ENCODE measurements around the gene CHN2. TPM values are rescaled to one million over a fixed set of nuclear protein-coding genes. Genes with fewer than 3 reads are reported as not detected.

The CHN2 gene
- total RNA-seq, 1 experiment from 2014 or later, result 7.7 TPM

DNA sequence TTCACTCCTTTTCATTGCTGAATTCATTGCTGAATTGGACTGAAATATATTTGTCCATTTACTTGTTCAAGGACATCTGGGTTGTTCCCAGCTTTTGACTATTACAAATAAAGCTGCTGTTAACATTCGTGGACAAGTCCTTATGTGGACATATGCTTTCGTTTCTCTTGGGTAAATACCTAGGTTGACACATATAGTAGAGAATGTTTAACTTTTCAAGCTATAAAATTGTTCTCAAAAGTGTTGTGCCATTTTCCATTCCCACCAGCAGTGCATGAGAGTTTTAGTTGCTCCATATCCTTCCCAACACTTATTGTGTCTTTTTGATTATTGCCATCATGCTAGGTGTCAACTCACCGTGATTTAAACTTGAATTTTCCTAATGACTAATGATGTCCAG lies 30.7 kb upstream of the CHN2 start:
- Histone ChIP-seq H3F3A (ENCODE audit: low read length, unreplicated experiment) (no peaks in the 10 kb centered on the region), H3K4me2 (ENCODE audit: low read length) (peak overlapping the region; percentile 31; the same call in 1 of the 2 replicates), H3K4me3 (ENCODE audit: low read length) (no peak overlapping the region), H3K27me3 (ENCODE audit: low read length) (no peaks in the 10 kb centered on the region), H3K4me1 (ENCODE audit: insufficient read depth, low read length) (no peaks in the 10 kb centered on the region), H3K79me2 (ENCODE audit: low read length) (no peaks in the 10 kb centered on the region), H3K36me3 (ENCODE audit: low read depth, low read length) (no peaks in the 10 kb centered on the region), H3K9ac (ENCODE audit: low read length) (no peak overlapping the region), H3K27ac (ENCODE audit: low read length) (no peak overlapping the region), H3K9me3 (ENCODE audit: low read length) (0 out of 2 replicates have a peak, but pooled peaks cover 4% of the 10 kb centered on the region), H2AFZ (ENCODE audit: low read length) (no peak overlapping the region), H3K9me2 (replicated peaks; ENCODE audit: low read length) (no peaks in the 10 kb centered on the region), H4K20me1 (ENCODE audit: low read length) (no peaks in the 10 kb centered on the region)
- TF ChIP-seq EZH2phosphoT487 (IDR thresholded peaks at IDR 0.05; ENCODE audit: borderline replicate concordance, low read length) (no peak), EZH2 (IDR thresholded peaks at IDR 0.05; ENCODE audit: low read length, unreplicated experiment) (no peak)
- TF ChIP-seq, protein P1, sequence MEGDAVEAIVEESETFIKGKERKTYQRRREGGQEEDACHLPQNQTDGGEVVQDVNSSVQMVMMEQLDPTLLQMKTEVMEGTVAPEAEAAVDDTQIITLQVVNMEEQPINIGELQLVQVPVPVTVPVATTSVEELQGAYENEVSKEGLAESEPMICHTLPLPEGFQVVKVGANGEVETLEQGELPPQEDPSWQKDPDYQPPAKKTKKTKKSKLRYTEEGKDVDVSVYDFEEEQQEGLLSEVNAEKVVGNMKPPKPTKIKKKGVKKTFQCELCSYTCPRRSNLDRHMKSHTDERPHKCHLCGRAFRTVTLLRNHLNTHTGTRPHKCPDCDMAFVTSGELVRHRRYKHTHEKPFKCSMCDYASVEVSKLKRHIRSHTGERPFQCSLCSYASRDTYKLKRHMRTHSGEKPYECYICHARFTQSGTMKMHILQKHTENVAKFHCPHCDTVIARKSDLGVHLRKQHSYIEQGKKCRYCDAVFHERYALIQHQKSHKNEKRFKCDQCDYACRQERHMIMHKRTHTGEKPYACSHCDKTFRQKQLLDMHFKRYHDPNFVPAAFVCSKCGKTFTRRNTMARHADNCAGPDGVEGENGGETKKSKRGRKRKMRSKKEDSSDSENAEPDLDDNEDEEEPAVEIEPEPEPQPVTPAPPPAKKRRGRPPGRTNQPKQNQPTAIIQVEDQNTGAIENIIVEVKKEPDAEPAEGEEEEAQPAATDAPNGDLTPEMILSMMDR (conservative IDR thresholded peaks at IDR 0.05; ENCODE audit: low read depth, low read length), result no peak
- ATAC-seq, result peak; percentile 98
- POLR2A ChIA-PET (ENCODE audit: unreplicated experiment), result interaction anchor here (0.5 kb wide), 1 partner anchor 399 kb away, joined by 18 read pairs; no protein-coding TSS in a partner anchor
- BruUV-seq (replicated peaks), result no TSS peak
- intact Hi-C loops (cut with micrococcal nuclease), result no loop called here
- CTCF ChIA-PET, result interaction anchor here (1.2 kb wide), 1 partner anchor 57 kb away, joined by 4 read pairs; no protein-coding TSS in a partner anchor
- peak; percentile 32 for DNase-seq

DNA sequence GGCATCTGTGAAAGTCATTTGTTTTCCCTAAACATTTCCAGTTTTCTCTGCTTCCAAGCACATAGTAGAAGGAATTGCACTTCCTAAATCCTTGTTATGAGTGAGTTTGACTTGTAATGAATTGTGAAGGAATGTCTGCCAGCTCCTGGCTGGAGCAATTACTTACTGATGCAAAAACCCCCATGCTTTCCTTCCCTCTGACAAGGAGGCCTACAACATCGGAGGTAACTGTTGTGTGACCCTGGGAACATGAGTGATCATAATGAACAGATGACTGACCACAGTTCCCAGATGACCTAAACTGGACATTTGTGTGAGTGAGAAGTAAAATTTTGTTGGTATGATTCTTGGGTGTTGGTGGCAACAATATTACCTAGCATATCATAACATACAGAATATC lies 26.9 kb upstream of the CHN2 start:
- Histone ChIP-seq H3K4me1 (ENCODE audit: insufficient read depth, low read length) (no peaks in the 10 kb centered on the region), H3K9me2 (replicated peaks; ENCODE audit: low read length) (no peaks in the 10 kb centered on the region), H3F3A (ENCODE audit: low read length, unreplicated experiment) (no peaks in the 10 kb centered on the region), H3K4me2 (ENCODE audit: low read length) (no peak overlapping the region), H3K4me3 (ENCODE audit: low read length) (no peak overlapping the region), H3K79me2 (ENCODE audit: low read length) (no peaks in the 10 kb centered on the region), H3K27me3 (ENCODE audit: low read length) (no peaks in the 10 kb centered on the region), H2AFZ (ENCODE audit: low read length) (no peak overlapping the region), H4K20me1 (ENCODE audit: low read length) (no peaks in the 10 kb centered on the region), H3K27ac (ENCODE audit: low read length) (no peak overlapping the region), H3K9ac (ENCODE audit: low read length) (no peak overlapping the region), H3K9me3 (ENCODE audit: low read length) (0 out of 2 replicates have a peak, but pooled peaks cover 4% of the 10 kb centered on the region), H3K36me3 (ENCODE audit: low read depth, low read length) (no peaks in the 10 kb centered on the region)
- ChIA-PET POLR2A (ENCODE audit: unreplicated experiment) (interaction anchor here (0.7 kb wide), 1 partner anchor 1181 kb away, joined by 3 read pairs; no protein-coding TSS in a partner anchor), CTCF (no interaction called here)
- BruUV-seq (replicated peaks), result no TSS peak
- DNase-seq, result no peak
- ATAC-seq, result no peak
- intact Hi-C loops (cut with micrococcal nuclease), result no loop called here
- TF ChIP-seq EZH2 (IDR thresholded peaks at IDR 0.05; ENCODE audit: low read length, unreplicated experiment), result no peak
- TF ChIP-seq, protein P1 (conservative IDR thresholded peaks at IDR 0.05; ENCODE audit: low read depth, low read length), result no peak
- TF ChIP-seq EZH2phosphoT487 (IDR thresholded peaks at IDR 0.05; ENCODE audit: borderline replicate concordance, low read length), result no peak

DNA sequence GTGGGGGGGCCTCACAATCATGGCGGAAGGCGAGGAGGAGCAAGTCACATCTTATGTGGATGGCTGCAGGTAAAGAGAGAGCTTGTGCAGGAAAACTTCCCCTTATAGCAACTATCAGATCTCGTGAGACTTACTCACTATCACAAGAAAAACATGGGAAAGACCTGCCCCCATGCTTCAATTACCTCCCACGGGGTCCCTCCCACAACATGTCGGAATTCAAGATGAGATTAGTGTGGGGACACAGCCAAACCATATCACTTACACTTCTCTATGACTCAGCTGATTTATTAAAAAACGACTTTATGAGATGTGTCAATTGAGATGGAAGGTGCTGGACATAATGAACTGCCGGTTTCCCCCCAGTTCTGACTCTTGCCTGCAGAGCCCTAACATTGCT lies 23.8 kb upstream of the CHN2 start:
- intact Hi-C loops (cut with micrococcal nuclease), result no loop called here
- Histone ChIP-seq H3K9ac (ENCODE audit: low read length) (no peak overlapping the region), H3K79me2 (ENCODE audit: low read length) (no peaks in the 10 kb centered on the region), H3K36me3 (ENCODE audit: low read depth, low read length) (no peaks in the 10 kb centered on the region), H3K9me3 (ENCODE audit: low read length) (0 out of 2 replicates have a peak, but pooled peaks cover under 1% of the 10 kb centered on the region), H3F3A (ENCODE audit: low read length, unreplicated experiment) (no peaks in the 10 kb centered on the region), H3K27ac (ENCODE audit: low read length) (no peak overlapping the region), H2AFZ (ENCODE audit: low read length) (no peak overlapping the region), H3K4me1 (ENCODE audit: insufficient read depth, low read length) (no peaks in the 10 kb centered on the region), H3K9me2 (replicated peaks; ENCODE audit: low read length) (no peaks in the 10 kb centered on the region), H3K27me3 (ENCODE audit: low read length) (no peaks in the 10 kb centered on the region), H4K20me1 (ENCODE audit: low read length) (no peaks in the 10 kb centered on the region), H3K4me3 (ENCODE audit: low read length) (no peak overlapping the region), H3K4me2 (ENCODE audit: low read length) (no peak overlapping the region)
- ATAC-seq (no peak), DNase-seq (no peak)
- ChIA-PET POLR2A (ENCODE audit: unreplicated experiment) (no interaction called here), CTCF (interaction anchor here (0.6 kb wide), 1 partner anchor 19 kb away, joined by 4 read pairs; no protein-coding TSS in a partner anchor)
- BruUV-seq (replicated peaks), result no TSS peak
- TF ChIP-seq, protein P1 (conservative IDR thresholded peaks at IDR 0.05; ENCODE audit: low read depth, low read length), result no peak
- TF ChIP-seq EZH2 (IDR thresholded peaks at IDR 0.05; ENCODE audit: low read length, unreplicated experiment) (no peak), EZH2phosphoT487 (IDR thresholded peaks at IDR 0.05; ENCODE audit: borderline replicate concordance, low read length) (no peak)
